ENCODE results near the gene PTX3. TPM values are rescaled to one million over a fixed set of nuclear protein-coding genes. Genes with fewer than 3 reads are reported as not detected.

Gene PTX3
- total RNA-seq, 1 experiment from 2014 or later, result 0.59 TPM

GRCh38 chr3:157453824-157454223 is 17.2 kb downstream of the PTX3 start:
- TF ChIP-seq E2F4 (CRISPR knock-in tag; IDR thresholded peaks at IDR 0.05; ENCODE audit: borderline replicate concordance, low read depth), result no peak
- TF ChIP-seq ZNF396 (CRISPR knock-in tag; IDR thresholded peaks at IDR 0.05; ENCODE audit: borderline replicate concordance), result no peak
- TF ChIP-seq ESRRA (CRISPR knock-in tag; IDR thresholded peaks at IDR 0.05; ENCODE audit: borderline replicate concordance), result no peak
- no peak for TF ChIP-seq RORB (CRISPR knock-in tag; IDR thresholded peaks at IDR 0.05)
- no peak for TF ChIP-seq CREB1 (CRISPR knock-in tag; IDR thresholded peaks at IDR 0.05)
- no peak for TF ChIP-seq E2F1 (CRISPR knock-in tag; IDR thresholded peaks at IDR 0.05)
- no peak for TF ChIP-seq NFATC4 (CRISPR knock-in tag; IDR thresholded peaks at IDR 0.05)

GRCh38 chr3:157459706-157460105 is 23.1 kb downstream of the PTX3 start:
- CTCF ChIA-PET, result no interaction called here

More at GRCh38 chr3:157453824-157454223, 17.2 kb downstream of the PTX3 start:
- Mint-ChIP-seq H3K9me3 (no peaks in the 10 kb centered on the region), H3K27me3 (ENCODE audit: low read depth) (no peaks in the 10 kb centered on the region), H3K4me1 (no peaks in the 10 kb centered on the region), H3K27ac (no peak overlapping the region), H3K4me3 (no peak overlapping the region), H3K36me3 (no peaks in the 10 kb centered on the region)
- ChIA-PET POLR2A (no interaction called here), CTCF (interaction anchor here (1.4 kb wide), 1 partner anchor 106 kb away, joined by 4 read pairs; no protein-coding TSS in a partner anchor)
- no peak for ATAC-seq
- no peak for DNase-seq (ENCODE audit: low spot score)

More at GRCh38 chr3:157459706-157460105, 23.1 kb downstream of the PTX3 start:
- POLR2A ChIA-PET, result no interaction called here
- no peak for ATAC-seq
- Mint-ChIP-seq H3K4me1 (peaks cover 3% of the 10 kb centered on the region), H3K4me3 (no peak overlapping the region), H3K9me3 (no peaks in the 10 kb centered on the region), H3K36me3 (no peaks in the 10 kb centered on the region), H3K27me3 (ENCODE audit: low read depth) (no peaks in the 10 kb centered on the region), H3K27ac (no peak overlapping the region)
- TF ChIP-seq ZNF532 (CRISPR knock-in tag; IDR thresholded peaks at IDR 0.05; ENCODE audit: borderline replicate concordance) (no peak), AR (CRISPR knock-in tag; IDR thresholded peaks at IDR 0.05) (no peak), SMAD4 (CRISPR knock-in tag; IDR thresholded peaks at IDR 0.05) (no peak), TP53 (CRISPR knock-in tag; IDR thresholded peaks at IDR 0.05) (no peak)
- no peak for DNase-seq (ENCODE audit: low spot score)
